SK-N-SH (cell line): ENCODE measurements around the gene PTPN14. TPM values are rescaled to one million over a fixed set of nuclear protein-coding genes. Genes with fewer than 3 reads are reported as not detected.

Experiments used
- CTCF ChIA-PET: fragments of 300-600, 350-600 bp; formaldehyde crosslinking; extraction: SDS; loops from one replicate; lab custom pipeline; 2021; lab: Yijun Ruan, JAX
- POLR2A ChIA-PET: fragments of 350-600 bp; sonication (Branson Sonifier 250); formaldehyde crosslinking; extraction: SDS; loops from one replicate; lab custom pipeline; 2020; ENCODE audit warnings: antibody characterized with exemption, inconsistent platforms; lab: Yijun Ruan, JAX
- DNase-seq: peaks from one replicate; pipeline ENCODE4 v3.0.0; 2012
- H2AFZ ChIP-seq: fragments of 200-600 bp; sonication (generic); 2 replicates; pipeline ENCODE4 v1.8.1; 2016; ENCODE audit warnings: antibody characterized with exemption, mild to moderate bottlenecking, low read depth
- H3F3A ChIP-seq: fragments of 200-600 bp; sonication (generic); replicated peaks from 2 replicates; pipeline ENCODE3; 2016; ENCODE audit warnings: antibody characterized with exemption, mild to moderate bottlenecking; ENCODE audit not compliant: insufficient read depth
- H3K27ac ChIP-seq, 2 experiments: fragments of 200-500 bp in 1 of 2; fragments of 200-600 bp in 1 of 2; sonication (Bioruptor generic) in 1 of 2; sonication (generic), shearing (Covaris generic) in 1 of 2; 2 replicates each; pipeline versions ENCODE4 v1.5.1 to v1.6.1; 2014 to 2016; ENCODE audit warnings: low read depth in 2 of 2, inconsistent platforms in 1 of 2, low read length in 1 of 2, mild to moderate bottlenecking in 1 of 2, mixed read lengths in 1 of 2
- H3K27me3 ChIP-seq: fragments of 200-600 bp; sonication (generic), shearing (Covaris generic); 2 replicates; pipeline ENCODE4 v1.6.1; 2016; ENCODE audit warnings: mixed run types; ENCODE audit not compliant: insufficient read depth
- H3K36me3 ChIP-seq, 2 experiments: fragments of 200-500 bp in 1 of 2; fragments of 200-600 bp in 1 of 2; sonication (Bioruptor generic) in 1 of 2; sonication (generic) in 1 of 2; replicated peaks in 1 of 2; 2 replicates each; pipeline versions ENCODE3 to v1.5.1; 2014 to 2016; ENCODE audit warnings: low read length in 1 of 2, mild to moderate bottlenecking in 1 of 2; ENCODE audit not compliant: insufficient read depth in 2 of 2, control insufficient read depth in 1 of 2
- H3K4me1 ChIP-seq, 2 experiments: fragments of 200-500 bp in 1 of 2; fragments of 200-600 bp in 1 of 2; sonication (Bioruptor generic) in 1 of 2; sonication (generic), shearing (Covaris generic) in 1 of 2; 2 replicates each; pipeline versions ENCODE4 v1.5.1 to v1.6.1; 2014 to 2016; ENCODE audit warnings: low read depth in 1 of 2, low read length in 1 of 2, mixed run types in 1 of 2; ENCODE audit not compliant: insufficient read depth in 2 of 2, control insufficient read depth in 1 of 2
- H3K4me2 ChIP-seq: fragments of 200-600 bp; sonication (generic), shearing (Covaris generic); 2 replicates; pipeline ENCODE4 v1.6.1; 2017; ENCODE audit warnings: mixed run types
- H3K4me3 ChIP-seq, 2 experiments: fragments of 200-500 bp in 1 of 2; fragments of 200-600 bp in 1 of 2; sonication (Bioruptor generic) in 1 of 2; sonication (generic), shearing (Covaris generic) in 1 of 2; 2 replicates each; pipeline versions ENCODE4 v1.5.1 to v1.8.1; 2014 to 2016; ENCODE audit warnings: low read depth in 2 of 2, inconsistent platforms in 1 of 2, low read length in 1 of 2, mild to moderate bottlenecking in 1 of 2, mixed read lengths in 1 of 2, moderate library complexity in 1 of 2
- H3K79me2 ChIP-seq: fragments of 200-600 bp; sonication (generic); 2 replicates; pipeline ENCODE4 v1.8.1; 2017; ENCODE audit warnings: mild to moderate bottlenecking; ENCODE audit not compliant: insufficient read depth
- H3K9ac ChIP-seq: fragments of 200-600 bp; sonication (generic); 2 replicates; pipeline ENCODE4 v1.6.1; 2017; ENCODE audit warnings: mixed run types
- H3K9me2 ChIP-seq: fragments of 200-600 bp; sonication (generic); 2 replicates; pipeline ENCODE4 v1.6.1; 2017; ENCODE audit warnings: mixed run types
- H3K9me3 ChIP-seq: fragments of 200-600 bp; sonication (generic); 2 replicates; pipeline ENCODE4 v1.6.1; 2017; ENCODE audit warnings: mixed run types, mild to moderate bottlenecking, moderate library complexity
- H4K20me1 ChIP-seq: fragments of 200-600 bp; sonication (generic); 2 replicates; pipeline ENCODE4 v1.6.1; 2017; ENCODE audit warnings: mild to moderate bottlenecking, mixed run types; ENCODE audit not compliant: insufficient read depth
- CTCF ChIP-seq: fragments of 200-600 bp; sonication (generic); IDR thresholded peaks from 2 replicates; pipeline ENCODE4 v1.6.1; 2017; ENCODE audit warnings: antibody characterized with exemption, mild to moderate bottlenecking, moderate library complexity
- ELF1 ChIP-seq: IDR thresholded peaks from 2 replicates; pipeline ENCODE4 v1.4.0; 2012
- EZH2phosphoT487 ChIP-seq: fragments of 200-600 bp; sonication (generic); IDR thresholded peaks from 2 replicates; pipeline ENCODE4 v1.6.1; 2017; ENCODE audit warnings: low read depth, mixed run types, mild to moderate bottlenecking, antibody characterized with exemption, moderate library complexity, borderline replicate concordance
- FOSL2 ChIP-seq: IDR thresholded peaks from 2 replicates; pipeline ENCODE4 v1.4.0; 2012; ENCODE audit warnings: low read depth, mild to moderate bottlenecking, moderate library complexity, borderline replicate concordance
- FOXM1 ChIP-seq: IDR thresholded peaks from 2 replicates; pipeline ENCODE4 v1.4.0; 2012; ENCODE audit warnings: low read depth, mild to moderate bottlenecking
- GABPA ChIP-seq: IDR thresholded peaks from 2 replicates; pipeline ENCODE4 v1.4.0; 2012; ENCODE audit warnings: low read depth, mild to moderate bottlenecking
- GATA2 ChIP-seq: sonication (generic); formaldehyde crosslinking; IDR thresholded peaks from 2 replicates; pipeline ENCODE4 v1.5.0; 2020; ENCODE audit warnings: mild to moderate bottlenecking, missing genetic modification reagents
- JUND ChIP-seq: IDR thresholded peaks from 2 replicates; pipeline ENCODE4 v1.4.0; 2012
- MAX ChIP-seq: IDR thresholded peaks from 2 replicates; pipeline ENCODE4 v1.4.0; 2012; ENCODE audit warnings: low read depth
- POLR2AphosphoS5 ChIP-seq: IDR thresholded peaks from 2 replicates; pipeline ENCODE4 v1.6.1; 2012; ENCODE audit warnings: low read depth, low read length
- RAD21 ChIP-seq: IDR thresholded peaks from 2 replicates; pipeline ENCODE4 v1.6.1; 2012; ENCODE audit warnings: mild to moderate bottlenecking, low read length
- RCOR1 ChIP-seq: fragments of 150-350 bp; IDR thresholded peaks from 2 replicates; pipeline ENCODE4 v1.6.1; 2017; ENCODE audit warnings: antibody characterized with exemption, low read length
- RFX5 ChIP-seq: IDR thresholded peaks from 2 replicates; pipeline ENCODE4 v1.6.1; 2012; ENCODE audit warnings: mild to moderate bottlenecking, improper control_type of control experiment, low read length
- SIN3A ChIP-seq: IDR thresholded peaks from 2 replicates; pipeline ENCODE4 v1.6.1; 2012; ENCODE audit warnings: low read depth, mild to moderate bottlenecking, low read length, moderate library complexity, borderline replicate concordance
- SMC3 ChIP-seq: IDR thresholded peaks from 2 replicates; pipeline ENCODE4 v1.6.1; 2012; ENCODE audit warnings: low read depth, low read length, improper control_type of control experiment
- TEAD4 ChIP-seq: IDR thresholded peaks from 2 replicates; pipeline ENCODE4 v1.4.0; 2012; ENCODE audit warnings: mild to moderate bottlenecking, borderline replicate concordance; ENCODE audit not compliant: insufficient read depth
- USF2 ChIP-seq: fragments of 150-350 bp; IDR thresholded peaks from 2 replicates; pipeline ENCODE4 v1.6.1; 2017; ENCODE audit warnings: antibody characterized with exemption, low read length, low read depth, borderline replicate concordance
- WGBS: methylation state at CpG from one replicate; pipeline ENCODE4 v1.1.6; 2017; ENCODE audit warnings: low lambda C conversion rate; 5-methylcytosine and 5-hydroxymethylcytosine counted together
- polyA plus RNA-seq, 3 experiments: library from polyadenylated mRNA; depleted of rRNA; stranded (reverse); fragments of >200 nt; gene quantifications; 2 replicates each; pipeline ENCODE4 v1.2.3, GENCODE V29; 2012
- TF ChIP-seq, protein P1 (sequence below): IDR thresholded peaks from 2 replicates; pipeline ENCODE4 v1.6.1; 2012; ENCODE audit warnings: mild to moderate bottlenecking, low read depth, low read length, moderate library complexity

PTPN14 gene
- polyA plus RNA-seq, 1 of the 3 experiments (the other 2 are of a cell fraction) = 12.8 TPM

DNA sequence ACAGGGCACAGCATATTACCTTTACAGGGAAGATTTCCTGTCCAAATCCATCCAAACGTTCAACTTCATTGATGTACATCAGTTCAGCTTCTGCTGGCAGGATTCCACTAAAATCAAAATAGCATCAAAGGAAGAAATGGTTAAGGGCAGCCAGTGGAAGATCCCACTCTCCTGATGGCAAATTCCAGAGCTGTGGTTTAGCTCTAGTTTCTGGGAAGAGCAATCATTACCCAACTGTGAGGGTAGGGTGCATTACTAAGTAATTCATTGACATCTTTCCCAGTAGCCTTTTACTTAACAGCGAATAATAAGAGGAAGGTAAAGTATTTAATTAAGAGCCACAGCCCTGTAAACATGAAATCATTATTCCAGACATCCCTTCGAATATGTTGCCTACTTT lies 149.7 kb downstream of the PTPN14 start:
- Histone ChIP-seq H2AFZ (no peak overlapping the region), H3F3A (peaks cover 28% of the 10 kb centered on the region), H3K9me2 (no peaks in the 10 kb centered on the region), H3K27me3 (no peaks in the 10 kb centered on the region), H3K27ac (no peak overlapping the region), H3K9me3 (no peaks in the 10 kb centered on the region), H3K36me3 (peaks cover 31 to 50% of the 10 kb centered on the region in 2 experiments), H3K4me1 (peaks cover 7 to 59% of the 10 kb centered on the region in 2 experiments; a peak in 3 of 4 replicates), H3K79me2 (peaks cover 81% of the 10 kb centered on the region), H4K20me1 (no peaks in the 10 kb centered on the region), H3K9ac (no peak overlapping the region)
- no peak for DNase-seq
- CTCF ChIA-PET = interaction anchor here (1.5 kb wide), 1 partner anchor 69 kb away, joined by 5 read pairs; no protein-coding TSS in a partner anchor
- WGBS = 81% methylated on average over 3 of the region's 3 CpGs
- TF ChIP-seq SIN3A (no peak), TEAD4 (no peak), GABPA (no peak), RFX5 (no peak), ELF1 (no peak), EZH2phosphoT487 (no peak), MAX (no peak)
- TF ChIP-seq, all 33 proteins: peak for 0
- Histone ChIP-seq H3K4me3 (no peak overlapping the region), H3K4me2 (no peak overlapping the region)
- POLR2A ChIA-PET = no interaction called here

DNA sequence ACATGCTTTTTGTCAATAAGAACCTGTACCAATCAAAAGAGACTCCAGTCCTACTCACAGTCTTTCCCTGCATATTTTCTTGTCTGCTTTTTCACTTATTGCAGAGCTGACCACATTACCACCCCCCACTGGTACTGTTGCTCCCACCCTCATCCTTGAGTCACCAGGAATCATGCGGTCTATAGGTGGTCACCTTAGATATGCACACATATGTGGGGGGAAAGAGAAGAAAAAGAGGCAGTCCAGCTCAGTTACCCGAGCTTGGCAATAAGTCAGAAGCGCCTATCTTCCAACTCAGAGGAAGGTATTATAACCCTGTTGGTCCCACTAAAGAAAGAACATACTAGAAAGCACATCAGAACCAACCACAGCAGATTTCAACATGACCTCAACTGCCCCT lies 151.3 kb downstream of the PTPN14 start:
- 76% methylated on average over 3 of the region's 3 CpGs for WGBS
- H3K4me3 ChIP-seq = no peak overlapping the region
- no peaks in the 10 kb centered on the region for H3K9me3 ChIP-seq
- H3F3A ChIP-seq = peaks cover 21% of the 10 kb centered on the region
- H3K27me3 ChIP-seq = no peaks in the 10 kb centered on the region
- peaks cover 80% of the 10 kb centered on the region for H3K79me2 ChIP-seq
- peaks cover 35 to 62% of the 10 kb centered on the region in 2 experiments for H3K36me3 ChIP-seq
- no peaks in the 10 kb centered on the region for H4K20me1 ChIP-seq
- H2AFZ ChIP-seq = no peak overlapping the region
- H3K9ac ChIP-seq = no peak overlapping the region
- TF ChIP-seq GATA2 (CRISPR knock-in tag) (no peak), FOXM1 (no peak), POLR2AphosphoS5 (no peak), RCOR1 (no peak), USF2 (no peak), GABPA (no peak), SIN3A (no peak), JUND (no peak), EZH2phosphoT487 (no peak), FOSL2 (no peak), RAD21 (no peak), CTCF (no peak), SMC3 (no peak)
- TF ChIP-seq, protein P1, sequence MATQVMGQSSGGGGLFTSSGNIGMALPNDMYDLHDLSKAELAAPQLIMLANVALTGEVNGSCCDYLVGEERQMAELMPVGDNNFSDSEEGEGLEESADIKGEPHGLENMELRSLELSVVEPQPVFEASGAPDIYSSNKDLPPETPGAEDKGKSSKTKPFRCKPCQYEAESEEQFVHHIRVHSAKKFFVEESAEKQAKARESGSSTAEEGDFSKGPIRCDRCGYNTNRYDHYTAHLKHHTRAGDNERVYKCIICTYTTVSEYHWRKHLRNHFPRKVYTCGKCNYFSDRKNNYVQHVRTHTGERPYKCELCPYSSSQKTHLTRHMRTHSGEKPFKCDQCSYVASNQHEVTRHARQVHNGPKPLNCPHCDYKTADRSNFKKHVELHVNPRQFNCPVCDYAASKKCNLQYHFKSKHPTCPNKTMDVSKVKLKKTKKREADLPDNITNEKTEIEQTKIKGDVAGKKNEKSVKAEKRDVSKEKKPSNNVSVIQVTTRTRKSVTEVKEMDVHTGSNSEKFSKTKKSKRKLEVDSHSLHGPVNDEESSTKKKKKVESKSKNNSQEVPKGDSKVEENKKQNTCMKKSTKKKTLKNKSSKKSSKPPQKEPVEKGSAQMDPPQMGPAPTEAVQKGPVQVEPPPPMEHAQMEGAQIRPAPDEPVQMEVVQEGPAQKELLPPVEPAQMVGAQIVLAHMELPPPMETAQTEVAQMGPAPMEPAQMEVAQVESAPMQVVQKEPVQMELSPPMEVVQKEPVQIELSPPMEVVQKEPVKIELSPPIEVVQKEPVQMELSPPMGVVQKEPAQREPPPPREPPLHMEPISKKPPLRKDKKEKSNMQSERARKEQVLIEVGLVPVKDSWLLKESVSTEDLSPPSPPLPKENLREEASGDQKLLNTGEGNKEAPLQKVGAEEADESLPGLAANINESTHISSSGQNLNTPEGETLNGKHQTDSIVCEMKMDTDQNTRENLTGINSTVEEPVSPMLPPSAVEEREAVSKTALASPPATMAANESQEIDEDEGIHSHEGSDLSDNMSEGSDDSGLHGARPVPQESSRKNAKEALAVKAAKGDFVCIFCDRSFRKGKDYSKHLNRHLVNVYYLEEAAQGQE = no peak
- H3K9me2 ChIP-seq = no peaks in the 10 kb centered on the region
- DNase-seq = no peak
- no peak overlapping the region for H3K27ac ChIP-seq
- peaks cover 7 to 50% of the 10 kb centered on the region in 2 experiments; a peak in 3 of 4 replicates for H3K4me1 ChIP-seq
- ChIA-PET CTCF (interaction anchor here (0.9 kb wide), 1 partner anchor 69 kb away, joined by 3 read pairs; no protein-coding TSS in a partner anchor), POLR2A (interaction anchor here (0.6 kb wide), 1 partner anchor 10 kb away, joined by 3 read pairs; no protein-coding TSS in a partner anchor)
- no peak overlapping the region for H3K4me2 ChIP-seq
